B cell (primary cell): Measurements from ENCODE around the gene SSUH2. TPM values are rescaled to one million over a fixed set of nuclear protein-coding genes. Genes with fewer than 3 reads are reported as not detected.

Experiments
- ATAC-seq: fragments of 200-7000 bp; cut with Tn5 transposase; one replicate; pipeline ENCODE4 v1.10.0; 2021; ENCODE audit warnings: low read depth, mild to moderate bottlenecking, moderate number of reproducible peaks, moderate library complexity
- CTCF ChIA-PET: fragments of 350-600 bp; sonication (Branson Sonifier 250); formaldehyde crosslinking; loops from one replicate; lab custom pipeline; 2021; ENCODE audit warnings: antibody characterized with exemption, inconsistent platforms; lab: Charles Lee
- POLR2A ChIA-PET: fragments of 350-600 bp; sonication (Branson Sonifier 250); formaldehyde crosslinking; loops from one replicate; lab custom pipeline; 2021; ENCODE audit warnings: antibody characterized with exemption; lab: Charles Lee
- DNase-seq: peaks from one replicate; pipeline ENCODE4 v3.0.0; 2013
- H2AFZ ChIP-seq: 2 replicates; pipeline ENCODE4 v1.6.1; 2012; ENCODE audit warnings: mild to moderate bottlenecking, low read depth, low read length; ENCODE audit not compliant: insufficient read depth, poor library complexity, severe bottlenecking
- H3K27ac ChIP-seq, 2 donors: 1 replicate in 1 of 2; 2 replicates in 1 of 2; pipeline ENCODE4 v1.5.1; 2012 to 2013; ENCODE audit warnings: low read length in 2 of 2, mild to moderate bottlenecking in 2 of 2, moderate library complexity in 1 of 2
- H3K27me3 ChIP-seq, 4 experiments: fragments of 200-600 bp in 1 of 4; sonication (generic) in 1 of 4; replicated peaks in 1 of 4; 1 replicate in 2 of 4; 2 replicates in 2 of 4; pipeline versions ENCODE4 v1.6.1 to v1.7.0; 2013 to 2016; ENCODE audit warnings: low read length in 3 of 4, mild to moderate bottlenecking in 2 of 4, mixed read lengths in 1 of 4, moderate library complexity in 1 of 4; ENCODE audit not compliant: insufficient read depth in 4 of 4, control insufficient read depth in 3 of 4; ENCODE audit errors: control extremely low read depth in 1 of 4
- H3K36me3 ChIP-seq, 2 experiments: replicated peaks in 1 of 2; 1 replicate in 1 of 2; 2 replicates in 1 of 2; pipeline versions ENCODE4 v1.6.1 to v1.7.1; 2013; ENCODE audit warnings: low read length in 1 of 2; ENCODE audit not compliant: insufficient read depth in 2 of 2, control insufficient read depth in 1 of 2; ENCODE audit errors: control extremely low read depth in 1 of 2, extremely low read depth in 1 of 2
- H3K4me1 ChIP-seq, 2 donors: fragments of 200-600 bp in 1 of 2; sonication (generic) in 1 of 2; 1 replicate in 1 of 2; 2 replicates in 1 of 2; pipeline versions ENCODE4 v1.5.1 to v1.6.1; 2013 to 2017; ENCODE audit warnings: low read length in 2 of 2; ENCODE audit not compliant: control insufficient read depth in 2 of 2, insufficient read depth in 2 of 2
- H3K4me2 ChIP-seq: replicated peaks from 2 replicates; pipeline ENCODE3; 2012; ENCODE audit warnings: mild to moderate bottlenecking, low read depth, low read length; ENCODE audit not compliant: poor library complexity, severe bottlenecking
- H3K4me3 ChIP-seq, 5 experiments: fragments of 200-600 bp in 1 of 5; sonication (generic) in 1 of 5; 1 replicate in 3 of 5; 2 replicates in 2 of 5; pipeline versions ENCODE4 v1.5.1 to v1.7.0; 2011 to 2016; ENCODE audit warnings: low read length in 4 of 5, mild to moderate bottlenecking in 4 of 5, low read depth in 2 of 5, control low read depth in 1 of 5, moderate library complexity in 1 of 5; ENCODE audit not compliant: insufficient read depth in 1 of 5; ENCODE audit errors: control extremely low read depth in 1 of 5, extremely low read depth in 1 of 5
- H3K79me2 ChIP-seq: fragments of 200-600 bp; sonication (generic); one replicate; pipeline ENCODE4 v1.6.0; 2016; ENCODE audit warnings: low read length; ENCODE audit not compliant: control insufficient read depth, insufficient read depth
- H3K9ac ChIP-seq: fragments of 200-600 bp; sonication (generic); 2 replicates; pipeline ENCODE4 v1.6.1; 2017; ENCODE audit warnings: mild to moderate bottlenecking, low read length, moderate library complexity
- H3K9me3 ChIP-seq, 3 donors: one replicate each; pipeline versions ENCODE4 v1.6.1 to v1.7.1; 2013; ENCODE audit warnings: low read length in 2 of 3; ENCODE audit not compliant: control insufficient read depth in 2 of 3, insufficient read depth in 1 of 3; ENCODE audit errors: control extremely low read depth in 1 of 3
- H4K20me1 ChIP-seq: 2 replicates; pipeline ENCODE4 v1.6.0; 2012; ENCODE audit warnings: mild to moderate bottlenecking, low read length; ENCODE audit not compliant: insufficient read depth, control insufficient read depth, poor library complexity, severe bottlenecking
- H3K27ac Mint-ChIP-seq: one replicate; pipeline ENCODE4 v1.8.0; 2021; ENCODE audit warnings: mixed read lengths
- H3K27me3 Mint-ChIP-seq: one replicate; pipeline ENCODE4 v1.8.0; 2021; ENCODE audit warnings: mixed read lengths
- H3K4me1 Mint-ChIP-seq: one replicate; pipeline ENCODE4 v1.8.0; 2021; ENCODE audit warnings: mixed read lengths
- H3K4me3 Mint-ChIP-seq: one replicate; pipeline ENCODE4 v1.8.0; 2021; ENCODE audit warnings: mixed read lengths
- H3K9me3 Mint-ChIP-seq: one replicate; pipeline ENCODE4 v1.8.0; 2022; ENCODE audit warnings: mixed read lengths; ENCODE audit not compliant: insufficient read depth
- EZH2 ChIP-seq: IDR thresholded peaks from 2 replicates; pipeline ENCODE4 v1.6.1; 2012; ENCODE audit warnings: borderline replicate concordance, low read depth, mild to moderate bottlenecking, moderate library complexity, low read length; ENCODE audit not compliant: insufficient read depth, poor library complexity, severe bottlenecking
- WGBS: methylation state at CpG from one replicate; pipeline ENCODE4 v1.1.5; 2013; ENCODE audit warnings: missing lambda C conversion rate; ENCODE audit not compliant: insufficient coverage; 5-methylcytosine and 5-hydroxymethylcytosine counted together
- intact Hi-C: fragments of 100-400 bp; cut with micrococcal nuclease; formaldehyde crosslinking; loops from one replicate; pipeline ENCODE4 v1.10.0; 2022
- polyA plus RNA-seq: library from polyadenylated mRNA; depleted of rRNA; stranded (reverse); fragments of >200 nt; gene quantifications from 2 replicates; pipeline ENCODE4 v1.2.3, GENCODE V29; 2012
- total RNA-seq, 2 donors: library from RNA; stranded (reverse); fragments of 120-200 nt in 1 of 2; gene quantifications; 1 replicate in 1 of 2; 2 replicates in 1 of 2; pipeline versions ENCODE4 v1.2.3 to v1.2.4, GENCODE V29; 2013 to 2022
- TF ChIP-seq, protein P1 (sequence below): fragments of 200-600 bp; IDR thresholded peaks from one replicate; pipeline ENCODE4 v1.8.0; 2022; ENCODE audit warnings: antibody characterized with exemption, mild to moderate bottlenecking

The SSUH2 gene
- total and polyA plus RNA-seq, 2 donors (not counting 1 experiment from before 2014, with no cell fraction given), result not detected

DNA sequence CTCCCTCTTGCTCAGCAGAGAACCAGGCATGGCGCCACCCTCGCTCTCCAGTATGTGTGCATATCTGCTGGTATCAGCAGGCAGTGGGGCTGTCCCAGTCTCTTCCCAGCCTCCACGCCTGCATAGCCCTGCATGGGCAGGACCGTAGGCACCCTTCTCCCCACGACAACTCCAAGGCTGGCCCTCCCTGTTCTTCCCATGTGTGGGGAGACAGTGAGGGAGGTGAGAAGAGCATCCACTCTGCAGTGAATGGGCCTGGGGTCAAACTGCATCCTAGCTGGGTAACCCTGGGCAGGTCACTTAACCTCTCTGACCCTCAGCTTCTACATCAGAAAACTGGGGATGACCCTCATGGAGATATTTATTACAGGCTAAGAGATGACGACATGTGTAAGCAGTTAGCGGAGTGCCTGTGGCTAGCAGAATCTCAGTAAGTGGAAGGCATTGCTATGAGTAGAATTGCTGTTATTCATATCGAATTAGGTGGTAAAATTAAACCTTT lies 13.3 kb upstream of the SSUH2 start:
- H3K27ac Mint-ChIP-seq, result peak overlapping the region; percentile 86
- intact Hi-C loops, result no loop called here
- H2AFZ ChIP-seq, result peak overlapping the region; percentile 52
- H3K4me1 ChIP-seq, result peaks cover 18 to 27% of the 10 kb centered on the region in 2 donors
- ATAC-seq, result no peak
- peak overlapping the region; percentile 40 to 52 for H3K27ac ChIP-seq
- H3K27me3 ChIP-seq, result peaks cover 0 to 3% (median 0%) of the 10 kb centered on the region in 4 experiments
- peak overlapping the region; percentile 24 for H3K4me3 Mint-ChIP-seq
- H3K36me3 ChIP-seq, result no peaks in the 10 kb centered on the region
- no peak overlapping the region for H3K9ac ChIP-seq
- H3K4me2 ChIP-seq, result peak overlapping the region; percentile 43
- no peak for TF ChIP-seq EZH2
- TF ChIP-seq, protein P1, sequence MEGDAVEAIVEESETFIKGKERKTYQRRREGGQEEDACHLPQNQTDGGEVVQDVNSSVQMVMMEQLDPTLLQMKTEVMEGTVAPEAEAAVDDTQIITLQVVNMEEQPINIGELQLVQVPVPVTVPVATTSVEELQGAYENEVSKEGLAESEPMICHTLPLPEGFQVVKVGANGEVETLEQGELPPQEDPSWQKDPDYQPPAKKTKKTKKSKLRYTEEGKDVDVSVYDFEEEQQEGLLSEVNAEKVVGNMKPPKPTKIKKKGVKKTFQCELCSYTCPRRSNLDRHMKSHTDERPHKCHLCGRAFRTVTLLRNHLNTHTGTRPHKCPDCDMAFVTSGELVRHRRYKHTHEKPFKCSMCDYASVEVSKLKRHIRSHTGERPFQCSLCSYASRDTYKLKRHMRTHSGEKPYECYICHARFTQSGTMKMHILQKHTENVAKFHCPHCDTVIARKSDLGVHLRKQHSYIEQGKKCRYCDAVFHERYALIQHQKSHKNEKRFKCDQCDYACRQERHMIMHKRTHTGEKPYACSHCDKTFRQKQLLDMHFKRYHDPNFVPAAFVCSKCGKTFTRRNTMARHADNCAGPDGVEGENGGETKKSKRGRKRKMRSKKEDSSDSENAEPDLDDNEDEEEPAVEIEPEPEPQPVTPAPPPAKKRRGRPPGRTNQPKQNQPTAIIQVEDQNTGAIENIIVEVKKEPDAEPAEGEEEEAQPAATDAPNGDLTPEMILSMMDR, result no peak
- H3K9me3 ChIP-seq, result peaks cover 0 to 8% (median 0%) of the 10 kb centered on the region in 3 donors
- no peak for DNase-seq
- CTCF ChIA-PET, result no interaction called here
- no peaks in the 10 kb centered on the region for H3K79me2 ChIP-seq
- H3K27me3 Mint-ChIP-seq, result peaks cover 10% of the 10 kb centered on the region
- 5% methylated on average over 3 of the region's 8 CpGs for WGBS
- H3K9me3 Mint-ChIP-seq, result peaks cover 4% of the 10 kb centered on the region
- no peaks in the 10 kb centered on the region for H4K20me1 ChIP-seq
- peaks cover 28% of the 10 kb centered on the region for H3K4me1 Mint-ChIP-seq
- no peak overlapping the region for H3K4me3 ChIP-seq
- POLR2A ChIA-PET, result no interaction called here

DNA sequence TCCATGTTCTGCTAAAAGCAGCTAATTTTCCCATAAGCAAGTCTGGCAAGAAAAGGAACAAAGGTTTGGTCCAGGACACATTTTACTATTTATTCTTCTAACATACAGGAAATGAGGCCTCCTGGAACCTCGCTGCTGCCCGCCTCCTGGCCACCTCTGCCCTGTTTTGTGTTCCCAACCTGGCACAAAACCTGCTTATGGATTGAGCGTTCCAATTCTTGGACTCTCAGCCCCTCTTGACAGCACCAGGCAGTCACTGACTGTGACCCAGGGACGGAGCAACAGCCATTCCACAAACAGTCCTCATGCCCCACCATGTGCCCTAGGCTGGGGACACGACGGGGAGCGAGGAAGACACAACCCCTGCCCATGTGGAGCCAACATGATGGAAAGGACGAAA lies 11.6 kb upstream of the SSUH2 start:
- Mint-ChIP-seq H3K4me3 (no peak overlapping the region), H3K27ac (no peak overlapping the region), H3K9me3 (peaks cover 4% of the 10 kb centered on the region), H3K27me3 (peaks cover 12% of the 10 kb centered on the region), H3K4me1 (peaks cover 28% of the 10 kb centered on the region)
- POLR2A ChIA-PET, result no interaction called here
- no peak overlapping the region for H3K9ac ChIP-seq
- no peak for TF ChIP-seq EZH2
- TF ChIP-seq, protein P1, result no peak
- peaks cover 0 to 3% (median 0%) of the 10 kb centered on the region in 4 experiments for H3K27me3 ChIP-seq
- no peak overlapping the region for H3K4me3 ChIP-seq
- no peaks in the 10 kb centered on the region for H3K36me3 ChIP-seq
- H3K4me1 ChIP-seq, result peaks cover 18 to 27% of the 10 kb centered on the region in 2 donors
- ATAC-seq (no peak), DNase-seq (no peak)
- H3K4me2 ChIP-seq, result no peak overlapping the region
- CTCF ChIA-PET, result no interaction called here
- 89% methylated on average over 7 of the region's 8 CpGs for WGBS
- intact Hi-C loops, result no loop called here
- no peak overlapping the region for H2AFZ ChIP-seq
- H4K20me1 ChIP-seq, result no peaks in the 10 kb centered on the region
- no peak overlapping the region for H3K27ac ChIP-seq
- H3K79me2 ChIP-seq, result no peaks in the 10 kb centered on the region
- H3K9me3 ChIP-seq, result peaks cover 0 to 8% (median 0%) of the 10 kb centered on the region in 3 donors
